Activated CD8-positive, alpha-beta memory T cell treated with anti-CD3 and anti-CD28 coated beads for 4 hours (primary cell): ENCODE data around the gene MACROD2.
"Not testable (repeated sequence)": the region's sequence is repeated elsewhere in the genome, so short reads cannot be mapped to it uniquely, and the experiment has no call there.

Experiments used
- DNase-seq, 2 donors: peaks; one replicate each; pipeline ENCODE4 v3.0.0-alpha.2; 2020; ENCODE audit warnings: low read depth in 2 of 2

MACROD2 gene

GRCh38 chr20:14991023-14991422 lies 995.7 kb downstream of the MACROD2 start:
- DNase-seq: no peak

- DNase-seq: no peak
Observed at GRCh38 chr20:14992153-14992552, 996.8 kb downstream of the MACROD2 start.

- no peak for DNase-seq
Observed at GRCh38 chr20:14992961-14993360, 997.6 kb downstream of the MACROD2 start.

- DNase-seq: no peak
Observed at GRCh38 chr20:14996883-14997672, 1001.8 kb downstream of the MACROD2 start.

- no peak for DNase-seq
Observed at GRCh38 chr20:14997791-14998190, 1002.5 kb downstream of the MACROD2 start.

- no peak for DNase-seq
Observed at GRCh38 chr20:15005300-15005986, 1010.1 kb downstream of the MACROD2 start.

- DNase-seq: no peak
Observed at GRCh38 chr20:15011631-15012030, 1016.3 kb downstream of the MACROD2 start.

- no peak for DNase-seq
Observed at GRCh38 chr20:15012566-15012965, 1017.2 kb downstream of the MACROD2 start.

GRCh38 chr20:15016875-15017274 lies 1021.6 kb downstream of the MACROD2 start:
- DNase-seq: not testable (repeated sequence)

- no peak for DNase-seq
Observed at GRCh38 chr20:15018966-15019365, 1023.6 kb downstream of the MACROD2 start.

- DNase-seq: no peak
Observed at GRCh38 chr20:15020845-15021244, 1025.5 kb downstream of the MACROD2 start.

GRCh38 chr20:15022921-15023320 lies 1027.6 kb downstream of the MACROD2 start:
- DNase-seq: no peak

GRCh38 chr20:15026759-15027158 lies 1031.4 kb downstream of the MACROD2 start:
- no peak for DNase-seq

GRCh38 chr20:15030826-15031225 lies 1035.5 kb downstream of the MACROD2 start:
- DNase-seq: no peak

GRCh38 chr20:15031546-15032351 lies 1036.4 kb downstream of the MACROD2 start:
- no peak for DNase-seq

- no peak for DNase-seq
Observed at GRCh38 chr20:15032352-15032622, 1037.0 kb downstream of the MACROD2 start.

- no peak for DNase-seq
Observed at GRCh38 chr20:15033269-15033668, 1038.0 kb downstream of the MACROD2 start.

GRCh38 chr20:15033891-15034290 lies 1038.6 kb downstream of the MACROD2 start:
- no peak for DNase-seq

- no peak for DNase-seq
Observed at GRCh38 chr20:15036948-15037347, 1041.6 kb downstream of the MACROD2 start.

- DNase-seq: no peak
Observed at GRCh38 chr20:15039088-15039752, 1043.9 kb downstream of the MACROD2 start.

GRCh38 chr20:15042723-15043122 lies 1047.4 kb downstream of the MACROD2 start:
- DNase-seq: no peak

GRCh38 chr20:15045246-15045645 lies 1049.9 kb downstream of the MACROD2 start:
- no peak for DNase-seq
